ENCODE measurements around the gene DDR1.

GRCh38 chr6:30862156-30862875 lies 22.0 kb upstream of the DDR1 start:
- TF ChIP-seq ARNT (IDR thresholded peaks at IDR 0.05), result no peak
- TF ChIP-seq SP1 (IDR thresholded peaks at IDR 0.05), result no peak
- TF ChIP-seq FOXM1 (IDR thresholded peaks at IDR 0.05; ENCODE audit: borderline replicate concordance), result no peak
- TF ChIP-seq CTBP1 (IDR thresholded peaks at IDR 0.05; ENCODE audit: borderline replicate concordance), result no peak
- no peak for TF ChIP-seq SUZ12 (IDR thresholded peaks at IDR 0.05)
- TF ChIP-seq BHLHE40 (IDR thresholded peaks at IDR 0.05; ENCODE audit: borderline replicate concordance), result no peak
- TF ChIP-seq ZNF384 (IDR thresholded peaks at IDR 0.05), result no peak
- TF ChIP-seq TARDBP (IDR thresholded peaks at IDR 0.05), result no peak
- TF ChIP-seq NFRKB (IDR thresholded peaks at IDR 0.05), result no peak
- no peak for TF ChIP-seq HDGF (IDR thresholded peaks at IDR 0.05; ENCODE audit: borderline replicate concordance)
- TF ChIP-seq PKNOX1 (IDR thresholded peaks at IDR 0.05), result no peak; the same call in 1 of the 2 replicates
